GM18907 (cell line): ENCODE measurements around the gene SAMD4A.
"Not testable (repeated sequence)": the region's sequence is repeated elsewhere in the genome, so short reads cannot be mapped to it uniquely, and the experiment has no call there.

Experiments
- ATAC-seq: cut with Tn5 transposase; IDR thresholded peaks from one replicate; pipeline ENCODE4 v1.9.1; 2021; ENCODE audit warnings: mild to moderate bottlenecking, moderate library complexity; ENCODE audit not compliant: unreplicated experiment

SAMD4A gene

GRCh38 chr14:54752611-54753010 lies 185.7 kb downstream of the SAMD4A start:
- not testable (repeated sequence) for ATAC-seq

GRCh38 chr14:54753396-54753795 lies 186.5 kb downstream of the SAMD4A start:
- ATAC-seq, result not testable (repeated sequence)

GRCh38 chr14:54754116-54754622 lies 187.2 kb downstream of the SAMD4A start:
- no peak for ATAC-seq

- no peak for ATAC-seq
These were observed 187.9 kb downstream of the SAMD4A start for GRCh38 chr14:54754623-54755386.

GRCh38 chr14:54756656-54757392 lies 189.9 kb downstream of the SAMD4A start:
- ATAC-seq, result no peak

- ATAC-seq, result no peak
These were observed 191.1 kb downstream of the SAMD4A start for GRCh38 chr14:54758041-54758440.

- ATAC-seq, result no peak
These were observed 193.2 kb downstream of the SAMD4A start for GRCh38 chr14:54759982-54760585.

- ATAC-seq, result no peak
These were observed 194.1 kb downstream of the SAMD4A start for GRCh38 chr14:54760866-54761575.

- no peak for ATAC-seq
These were observed 194.9 kb downstream of the SAMD4A start for GRCh38 chr14:54761835-54762234.

GRCh38 chr14:54762296-54762695 lies 195.4 kb downstream of the SAMD4A start:
- no peak for ATAC-seq

GRCh38 chr14:54763761-54764160 lies 196.8 kb downstream of the SAMD4A start:
- no peak for ATAC-seq

- ATAC-seq, result no peak
These were observed 199.6 kb downstream of the SAMD4A start for GRCh38 chr14:54766276-54767138.

- no peak for ATAC-seq
These were observed 200.2 kb downstream of the SAMD4A start for GRCh38 chr14:54767139-54767431.

- no peak for ATAC-seq
These were observed 200.5 kb downstream of the SAMD4A start for GRCh38 chr14:54767450-54767849.

- no peak for ATAC-seq
These were observed 201.7 kb downstream of the SAMD4A start for GRCh38 chr14:54768501-54769129.

- ATAC-seq, result no peak
These were observed 203.3 kb downstream of the SAMD4A start for GRCh38 chr14:54769951-54770863.

GRCh38 chr14:54771411-54772027 lies 204.6 kb downstream of the SAMD4A start:
- no peak for ATAC-seq

GRCh38 chr14:54772451-54772881 lies 205.5 kb downstream of the SAMD4A start:
- ATAC-seq, result no peak
